ENCODE results near the gene RNF41.

GRCh38 chr12:56202366-56202765 is 19.4 kb downstream of the RNF41 start:
- TF ChIP-seq CTCF (IDR thresholded peaks at IDR 0.05; ENCODE audit: insufficient read depth, low read length, poor library complexity, severe bottlenecking) (no peak), EZH2phosphoT487 (conservative IDR thresholded peaks at IDR 0.05; ENCODE audit: low read length) (no peak)

Measured in SU-DHL-6 (cell line).